CD4-positive, alpha-beta T cell treated with Interleukin-17A for 4 hours (primary cell): ENCODE results near the gene SEC14L2.
A peak's percentile ranks its signal among the peaks of the same experiment; 100 is the strongest.
"Not testable (repeated sequence)": the region's sequence is repeated elsewhere in the genome, so short reads cannot be mapped to it uniquely, and the experiment has no call there.

Experiments
- DNase-seq: peaks from one replicate; pipeline ENCODE4 v3.0.0-alpha.2; 2020; ENCODE audit warnings: mixed read lengths

The SEC14L2 gene

GRCh38 chr22:30380011-30380410 is 16.8 kb upstream of the SEC14L2 start:
- DNase-seq = no peak

GRCh38 chr22:30381264-30381663 is 15.6 kb upstream of the SEC14L2 start:
- no peak for DNase-seq

- DNase-seq = no peak
These were observed 14.5 kb upstream of the SEC14L2 start for GRCh38 chr22:30382340-30382739.

GRCh38 chr22:30383061-30383460 is 13.8 kb upstream of the SEC14L2 start:
- DNase-seq = no peak

- DNase-seq = no peak
These were observed 10.9 kb upstream of the SEC14L2 start for GRCh38 chr22:30385942-30386341.

- no peak for DNase-seq
These were observed 10.2 kb upstream of the SEC14L2 start for GRCh38 chr22:30386608-30386959.

- peak; percentile 84 for DNase-seq
These were observed 9.6 kb upstream of the SEC14L2 start, which contains the start of gene RNF215 for GRCh38 chr22:30386960-30387827. Gene RNF215, minus strand, starts transcription at chr22:30387411. Its CDS starts 98 bp downstream, at chr22:30387313.

GRCh38 chr22:30390974-30391691 is 5.7 kb upstream of the SEC14L2 start:
- peak; percentile 88 for DNase-seq

GRCh38 chr22:30392661-30393321 is 4.0 kb upstream of the SEC14L2 start:
- peak; percentile 31 for DNase-seq

GRCh38 chr22:30393322-30393680 is 3.5 kb upstream of the SEC14L2 start:
- DNase-seq = no peak

GRCh38 chr22:30393885-30394284 is 2.9 kb upstream of the SEC14L2 start:
- DNase-seq = no peak

- DNase-seq = peak; percentile 24
These were observed 1.1 kb downstream of the SEC14L2 start for GRCh38 chr22:30397656-30398635.

- peak; percentile 41 for DNase-seq
These were observed 2.2 kb downstream of the SEC14L2 start for GRCh38 chr22:30398685-30399680.

GRCh38 chr22:30399718-30400117 is 2.9 kb downstream of the SEC14L2 start:
- no peak for DNase-seq

GRCh38 chr22:30400159-30400558 is 3.3 kb downstream of the SEC14L2 start:
- no peak for DNase-seq

- not testable (repeated sequence) for DNase-seq
These were observed 4.2 kb downstream of the SEC14L2 start for GRCh38 chr22:30401024-30401423.

- no peak for DNase-seq
These were observed 5.4 kb downstream of the SEC14L2 start for GRCh38 chr22:30402028-30402765.

GRCh38 chr22:30402766-30403104 is 5.9 kb downstream of the SEC14L2 start:
- not testable (repeated sequence) for DNase-seq

GRCh38 chr22:30404307-30404706 is 7.5 kb downstream of the SEC14L2 start:
- no peak for DNase-seq

GRCh38 chr22:30405731-30406130 is 8.9 kb downstream of the SEC14L2 start:
- no peak for DNase-seq
